Testis (tissue), 3 donors: Measurements from ENCODE around the gene TRABD2B. TPM values are rescaled to one million over a fixed set of nuclear protein-coding genes. Genes with fewer than 3 reads are reported as not detected.

Experiments
- DNase-seq: peaks from one replicate; pipeline ENCODE4 v3.0.0-alpha.2; 2019
- H3K27ac ChIP-seq, 2 donors: fragments of 200-600 bp; sonication (generic); one replicate each; pipeline ENCODE4 v1.5.1; 2019
- H3K27me3 ChIP-seq: fragments of 200-600 bp; sonication (generic); one replicate; pipeline ENCODE4 v1.5.1; 2019
- H3K36me3 ChIP-seq: fragments of 200-600 bp; sonication (generic); one replicate; pipeline ENCODE4 v1.5.1; 2017; ENCODE audit warnings: low read depth; ENCODE audit errors: missing control alignments
- H3K4me1 ChIP-seq: fragments of 200-600 bp; sonication (generic); one replicate; pipeline ENCODE4 v1.5.1; 2019
- H3K4me3 ChIP-seq, 2 donors: fragments of 200-600 bp; sonication (generic); one replicate each; pipeline ENCODE4 v1.5.1; 2017 to 2019
- H3K9me3 ChIP-seq: fragments of 200-600 bp; sonication (generic); one replicate; pipeline ENCODE4 v1.5.1; 2017
- POLR2A ChIP-seq: fragments of 450-650 bp; IDR thresholded peaks from one replicate; pipeline ENCODE4 v1.6.1; 2017; ENCODE audit warnings: antibody characterized with exemption, mild to moderate bottlenecking, moderate library complexity
- WGBS, 2 donors: methylation state at CpG; one replicate each; pipeline ENCODE4 v1.1.5; 2018; 5-methylcytosine and 5-hydroxymethylcytosine counted together
- intact Hi-C: fragments of 100-400 bp; cut with DNase I; formaldehyde crosslinking; loops from one replicate; pipeline ENCODE4 v1.15.1; 2023; ENCODE audit warnings: low total_unique reads
- polyA plus RNA-seq: library from polyadenylated mRNA; stranded (reverse); fragments of 350-450 nt; fragmentation: Illumina TruSeq; extraction: RNeasy Lipid Tissue Mini Kit (QIAGEN cat#74804); gene quantifications from one replicate; pipeline ENCODE4 v1.2.3, GENCODE V29; 2014; ENCODE audit warnings: low read depth, low replicate concordance; ENCODE audit not compliant: insufficient read depth
- total RNA-seq, 2 donors: library from RNA; depleted of rRNA; stranded (reverse); fragments of >200 nt; gene quantifications; one replicate each; pipeline ENCODE4 v1.2.3, GENCODE V29; 2016
- TF ChIP-seq, protein P1 (sequence below), 3 experiments: fragments of 450-650 bp in 2 of 3; fragments of 200-600 bp in 1 of 3; sonication (generic) in 1 of 3; IDR thresholded peaks; one replicate each; pipeline ENCODE4 v1.5.1; 2016 to 2019; ENCODE audit warnings: antibody characterized with exemption in 3 of 3, mild to moderate bottlenecking in 2 of 3, moderate library complexity in 1 of 3

The TRABD2B gene
- total and polyA plus RNA-seq, 3 donors from 2014 or later, result 1.9 to 2.7 (median 2.0) TPM

DNA sequence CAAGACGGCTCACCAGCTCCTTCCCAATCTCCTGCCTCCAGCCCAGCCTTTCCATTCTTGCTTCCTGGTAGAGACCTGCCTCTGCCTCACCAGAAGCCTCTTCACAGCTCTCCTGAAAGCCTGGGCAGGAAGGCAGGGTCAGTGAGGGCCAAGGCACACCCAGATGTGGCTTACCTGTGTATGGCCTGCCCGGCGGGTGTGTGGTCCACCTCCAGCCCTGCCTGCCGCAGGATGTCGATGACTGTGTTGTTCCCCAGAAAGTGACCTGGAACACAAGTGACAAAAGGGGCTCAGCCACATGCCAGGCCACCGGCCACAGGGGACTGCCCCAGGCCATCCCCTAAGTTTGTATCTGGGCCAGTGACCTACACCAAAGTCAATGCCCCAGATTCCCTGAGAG lies 218.9 kb downstream of the TRABD2B start:
- DNase-seq, result no peak
- Histone ChIP-seq H3K36me3 (no peaks in the 10 kb centered on the region), H3K4me3 (no peak overlapping the region), H3K9me3 (no peaks in the 10 kb centered on the region), H3K27me3 (no peaks in the 10 kb centered on the region), H3K4me1 (peaks cover 5% of the 10 kb centered on the region), H3K27ac (no peak overlapping the region)
- no peak for TF ChIP-seq POLR2A
- TF ChIP-seq, protein P1, sequence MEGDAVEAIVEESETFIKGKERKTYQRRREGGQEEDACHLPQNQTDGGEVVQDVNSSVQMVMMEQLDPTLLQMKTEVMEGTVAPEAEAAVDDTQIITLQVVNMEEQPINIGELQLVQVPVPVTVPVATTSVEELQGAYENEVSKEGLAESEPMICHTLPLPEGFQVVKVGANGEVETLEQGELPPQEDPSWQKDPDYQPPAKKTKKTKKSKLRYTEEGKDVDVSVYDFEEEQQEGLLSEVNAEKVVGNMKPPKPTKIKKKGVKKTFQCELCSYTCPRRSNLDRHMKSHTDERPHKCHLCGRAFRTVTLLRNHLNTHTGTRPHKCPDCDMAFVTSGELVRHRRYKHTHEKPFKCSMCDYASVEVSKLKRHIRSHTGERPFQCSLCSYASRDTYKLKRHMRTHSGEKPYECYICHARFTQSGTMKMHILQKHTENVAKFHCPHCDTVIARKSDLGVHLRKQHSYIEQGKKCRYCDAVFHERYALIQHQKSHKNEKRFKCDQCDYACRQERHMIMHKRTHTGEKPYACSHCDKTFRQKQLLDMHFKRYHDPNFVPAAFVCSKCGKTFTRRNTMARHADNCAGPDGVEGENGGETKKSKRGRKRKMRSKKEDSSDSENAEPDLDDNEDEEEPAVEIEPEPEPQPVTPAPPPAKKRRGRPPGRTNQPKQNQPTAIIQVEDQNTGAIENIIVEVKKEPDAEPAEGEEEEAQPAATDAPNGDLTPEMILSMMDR (IDR thresholded peaks at IDR 0.05), result no peak
- WGBS, 2 donors, result 97 to 100% methylated on average over 1 to 6 of the region's 6 CpGs
- intact Hi-C loops, result no loop called here

DNA sequence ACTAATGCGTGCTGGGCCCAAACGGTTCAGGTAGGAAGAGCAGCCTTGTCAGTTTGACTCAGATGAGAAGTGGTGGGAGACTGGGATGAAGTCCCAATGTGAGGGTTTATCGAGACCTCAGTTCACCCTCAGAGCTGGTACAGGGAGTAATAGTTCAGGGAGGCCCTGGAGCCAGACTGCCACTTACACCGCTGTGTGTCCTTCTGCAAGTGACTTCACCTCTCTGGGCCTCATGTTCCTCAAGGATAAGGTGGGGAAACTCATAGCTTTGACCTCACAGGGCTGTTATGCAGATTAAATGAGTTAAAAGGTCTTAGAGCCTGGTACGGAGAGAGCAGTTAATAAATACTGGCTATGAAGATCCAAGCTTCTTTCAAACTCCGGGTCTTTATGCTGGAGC lies 219.9 kb downstream of the TRABD2B start:
- no peaks in the 10 kb centered on the region for H3K4me1 ChIP-seq
- H3K27ac ChIP-seq, result no peak overlapping the region
- no peak overlapping the region for H3K4me3 ChIP-seq
- TF ChIP-seq, protein P1 (IDR thresholded peaks at IDR 0.05), result no peak
- TF ChIP-seq POLR2A, result no peak
- DNase-seq, result no peak
- no peaks in the 10 kb centered on the region for H3K27me3 ChIP-seq
- WGBS, 2 donors, result 85 to 88% methylated on average over 5 to 6 of the region's 6 CpGs
- H3K36me3 ChIP-seq, result no peaks in the 10 kb centered on the region
- intact Hi-C loops, result no loop called here
- H3K9me3 ChIP-seq, result no peaks in the 10 kb centered on the region

DNA sequence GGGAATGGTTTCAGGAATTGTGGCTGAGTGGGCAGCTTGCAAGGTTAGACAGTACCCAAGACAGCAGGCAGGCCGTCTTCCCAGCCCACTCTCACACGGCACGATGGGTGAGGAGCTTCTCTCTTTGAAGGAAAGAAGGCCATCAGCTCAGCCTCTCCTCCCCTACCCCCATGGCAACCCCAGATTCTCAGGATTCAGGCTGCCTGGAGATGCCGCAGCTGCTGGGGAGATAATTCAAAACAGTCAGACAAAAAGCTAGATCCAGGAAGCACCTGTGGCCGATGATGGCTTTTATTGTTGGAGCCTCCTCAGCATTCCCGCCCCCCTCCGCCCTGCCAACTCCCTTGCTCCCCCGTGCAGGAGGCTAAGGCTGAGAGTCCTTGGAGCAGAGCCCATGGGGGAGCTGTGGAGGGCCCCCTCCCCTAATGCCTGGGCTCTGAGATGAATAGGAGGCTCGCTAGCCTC lies 220.5 kb downstream of the TRABD2B start:
- H3K4me1 ChIP-seq, result no peaks in the 10 kb centered on the region
- H3K4me3 ChIP-seq, result no peak overlapping the region
- no peak for DNase-seq
- TF ChIP-seq POLR2A, result no peak
- TF ChIP-seq, protein P1 (IDR thresholded peaks at IDR 0.05), result no peak
- no peaks in the 10 kb centered on the region for H3K9me3 ChIP-seq
- no peaks in the 10 kb centered on the region for H3K36me3 ChIP-seq
- 56 to 73% methylated on average over 9 of the region's 9 CpGs for WGBS, 2 donors
- H3K27ac ChIP-seq, result no peak overlapping the region
- intact Hi-C loops, result no loop called here
- H3K27me3 ChIP-seq, result no peaks in the 10 kb centered on the region

DNA sequence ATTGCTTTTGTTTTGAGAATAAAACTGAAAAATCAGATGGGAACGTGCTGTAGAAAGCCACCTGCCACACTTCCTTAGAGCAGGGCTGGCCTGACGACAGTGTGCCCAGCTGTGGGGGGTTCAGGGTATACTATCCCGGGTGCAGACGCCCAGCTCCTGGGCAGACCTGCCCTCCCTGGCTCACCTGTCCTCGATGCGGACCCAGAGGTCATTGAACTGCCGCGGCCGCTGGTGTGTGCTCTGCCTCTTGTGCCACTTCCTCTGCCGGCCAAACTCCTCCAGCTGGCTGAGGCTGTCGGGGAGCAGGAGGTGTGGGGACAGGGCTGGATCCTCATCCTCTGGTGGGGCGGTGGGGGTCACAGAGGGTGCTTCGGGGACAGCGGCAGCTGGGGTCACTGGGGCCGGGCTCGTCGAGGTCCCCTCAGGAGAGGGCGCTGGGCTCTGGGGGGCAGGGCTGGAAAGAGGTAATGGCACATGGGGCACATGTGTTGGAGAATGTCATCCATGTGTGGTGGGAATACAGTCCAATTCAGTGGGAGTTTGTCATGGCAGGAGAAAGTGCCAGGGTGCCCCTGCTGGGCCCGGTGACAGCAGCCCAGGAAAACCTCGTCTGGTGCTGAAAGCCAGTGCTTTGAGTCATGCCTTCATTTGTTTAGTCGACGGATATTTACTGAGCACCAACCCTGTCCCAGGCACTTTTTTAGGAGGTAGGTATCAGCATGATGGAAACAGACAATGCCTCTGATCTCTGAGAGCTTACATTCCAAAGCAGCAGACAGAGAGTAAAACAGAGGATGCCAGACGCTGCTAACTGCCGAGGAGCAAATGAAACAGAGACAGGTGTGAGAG lies 222.0 kb downstream of the TRABD2B start:
- Histone ChIP-seq H3K4me3 (no peak overlapping the region), H3K36me3 (no peaks in the 10 kb centered on the region), H3K9me3 (no peaks in the 10 kb centered on the region), H3K27ac (no peak overlapping the region), H3K27me3 (no peaks in the 10 kb centered on the region), H3K4me1 (no peaks in the 10 kb centered on the region)
- DNase-seq, result no peak
- no peak for TF ChIP-seq POLR2A
- TF ChIP-seq, protein P1 (IDR thresholded peaks at IDR 0.05), result no peak
- intact Hi-C loops, result no loop called here
- WGBS, 2 donors, result 85 to 91% methylated on average over 9 to 24 of the region's 24 CpGs
